ENCODE data around the gene GALP.
"Not testable (repeated sequence)": the region's sequence is repeated elsewhere in the genome, so short reads cannot be mapped to it uniquely, and the experiment has no call there.

GALP gene

DNA sequence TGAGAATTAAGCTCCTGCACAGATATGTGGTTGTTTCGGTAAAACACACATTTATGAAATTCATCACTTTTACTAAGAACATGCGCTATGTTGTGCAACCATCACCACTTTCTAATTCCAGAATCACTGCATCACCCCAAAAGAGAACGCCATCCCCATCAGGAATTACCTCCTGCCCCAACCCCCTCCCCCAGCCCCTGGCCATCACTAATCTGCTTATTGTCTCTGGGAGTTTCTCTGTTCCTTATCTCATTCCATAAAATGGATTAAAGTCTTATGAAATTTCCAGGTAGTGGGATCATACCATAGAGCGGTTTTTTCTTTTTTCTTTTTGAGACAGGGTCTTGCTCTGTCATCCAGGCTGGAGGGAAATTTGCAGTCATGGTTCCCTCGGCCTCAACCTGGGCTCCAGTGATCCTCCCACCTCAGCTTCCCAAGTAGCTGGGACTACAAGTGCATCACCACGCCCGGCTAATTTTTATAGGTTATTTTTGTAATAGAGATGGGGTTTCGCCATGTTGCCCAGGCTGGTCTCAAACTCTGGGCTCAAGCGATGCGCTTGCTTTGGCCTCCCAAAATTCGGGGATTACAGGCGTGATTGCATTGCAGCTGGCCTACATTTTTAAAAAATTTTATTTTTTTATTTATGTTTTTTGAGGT is 18.3 kb downstream of the GALP start:
- DNase-seq: no peak

DNA sequence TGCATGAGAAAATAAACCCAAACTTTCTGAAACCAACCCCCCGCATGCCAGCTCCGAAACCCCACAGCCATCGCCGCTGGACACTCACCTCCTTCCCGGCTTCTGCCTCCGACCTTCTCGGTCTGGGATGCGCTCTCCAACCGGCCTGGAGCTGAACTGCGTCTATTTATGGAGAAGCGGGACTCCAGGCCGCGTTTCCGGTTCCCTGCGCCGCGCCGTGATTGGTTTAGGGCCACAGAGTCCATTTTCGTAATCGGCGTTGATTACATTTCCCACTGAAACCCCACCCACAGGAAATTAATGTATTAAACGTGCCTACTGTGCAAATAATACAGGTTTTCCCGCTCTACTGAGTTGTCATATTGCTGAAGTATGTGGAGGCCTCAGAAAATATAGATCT is 21.8 kb downstream of the GALP start, which contains the start of gene ZSCAN5B:
Gene ZSCAN5B (minus strand): TSS at position 138 of the 400 bp plus-strand sequence. CDS start 4,731 bp downstream, outside the sequence.
- DNase-seq: not testable (repeated sequence)

DNA sequence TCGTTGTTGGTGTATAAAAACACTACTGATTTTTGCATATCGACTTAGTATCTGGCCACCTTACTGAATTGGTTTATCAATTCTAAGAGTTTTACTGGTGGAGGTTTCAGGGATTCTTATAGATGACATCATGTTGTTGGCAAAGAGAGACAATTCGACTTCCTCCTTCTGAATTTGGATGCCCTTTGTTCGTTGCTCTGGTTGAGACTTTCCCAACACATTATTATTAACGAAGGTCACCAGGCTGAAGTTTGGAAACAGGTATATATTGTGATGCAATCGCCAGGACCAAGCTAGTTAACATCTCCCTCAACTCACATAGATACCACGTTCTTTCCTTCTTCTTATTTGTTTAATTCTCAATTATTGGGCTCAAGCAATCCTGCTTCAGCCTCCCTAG is 23.9 kb downstream of the GALP start:
- no peak for DNase-seq

DNA sequence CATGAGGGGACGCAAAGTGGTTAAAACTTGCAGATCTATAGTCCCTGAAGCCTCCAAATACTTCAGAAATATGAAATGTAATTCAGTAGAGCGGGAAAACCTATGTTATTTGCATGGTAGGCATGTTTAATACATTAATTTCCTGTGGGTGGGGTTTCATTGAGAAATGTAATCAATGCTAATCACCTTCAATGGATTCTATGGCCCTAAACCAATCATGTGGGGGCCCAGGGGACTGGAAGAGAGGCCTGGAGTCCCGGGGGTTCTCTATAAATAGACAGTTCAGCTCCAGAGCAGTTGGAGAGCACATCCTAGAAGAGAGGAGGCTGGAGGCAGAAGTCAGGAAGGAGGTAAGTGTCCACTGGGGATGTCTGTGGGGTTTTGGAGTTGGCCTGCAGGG is 26.2 kb downstream of the GALP start, which contains the start of gene ZSCAN5C:
Gene ZSCAN5C (plus strand): TSS at position 301 of the 400 bp plus-strand sequence. CDS start 3,641 bp downstream, outside the sequence.
- DNase-seq: no peak

DNA sequence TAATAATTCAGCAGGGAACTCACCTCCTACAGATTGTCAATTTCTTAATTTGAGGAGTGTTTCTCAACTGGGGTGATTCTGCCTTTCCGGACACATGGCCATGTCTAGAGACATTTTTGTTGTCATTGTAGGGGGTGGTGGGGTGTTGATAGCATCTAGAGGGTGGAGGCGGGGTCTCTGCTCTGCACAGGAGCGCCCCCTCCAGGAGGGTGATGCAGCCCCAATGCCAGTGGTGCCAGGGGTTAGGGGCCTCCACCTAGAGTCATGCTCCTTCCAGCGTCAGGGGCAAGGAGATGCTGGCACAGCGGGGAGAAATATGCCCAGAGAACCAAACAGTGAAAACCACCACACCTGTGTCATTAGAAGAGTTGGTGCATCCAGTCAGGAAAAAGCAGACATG is 31.8 kb downstream of the GALP start:
- not testable (repeated sequence) for DNase-seq

DNA sequence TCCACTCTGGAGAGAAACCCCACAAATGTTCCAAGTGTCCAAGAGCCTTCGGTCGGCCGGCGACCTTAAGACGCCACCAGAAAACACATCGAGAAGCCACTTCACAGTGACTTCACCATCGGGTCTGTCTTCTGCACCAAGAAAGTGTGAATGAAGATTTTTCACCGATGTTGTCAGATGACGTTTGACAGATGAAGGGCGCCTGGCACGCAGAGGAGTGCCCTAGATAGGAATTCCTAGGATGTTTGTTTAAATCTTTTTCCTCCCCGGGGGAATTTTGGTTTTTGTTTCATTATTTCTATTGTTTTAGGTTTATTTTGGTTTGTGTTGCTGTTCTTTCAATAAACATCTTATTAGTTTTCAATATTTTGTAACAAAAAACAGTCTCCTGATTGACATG is 33.3 kb downstream of the GALP start:
- no peak for DNase-seq

DNA sequence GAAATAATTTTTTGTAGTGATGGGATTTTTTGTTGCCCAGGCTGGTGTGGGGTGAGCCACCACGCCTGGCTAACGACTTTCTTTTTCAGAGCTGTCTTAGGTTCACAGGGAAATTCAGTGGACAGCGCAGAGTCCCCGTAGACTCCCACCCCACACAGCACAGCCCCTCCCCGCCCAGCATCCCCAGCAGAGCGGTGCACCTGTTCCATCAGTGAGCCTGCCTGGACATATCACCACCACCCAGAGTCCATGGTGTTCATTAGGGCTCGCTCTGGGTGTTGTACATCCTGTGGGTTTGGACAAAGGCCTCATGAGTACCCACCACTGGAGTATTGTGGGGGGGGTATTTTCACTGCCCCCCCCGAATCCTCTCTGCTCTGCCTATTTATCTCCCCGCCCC is 34.2 kb downstream of the GALP start:
- not testable (repeated sequence) for DNase-seq

DNA sequence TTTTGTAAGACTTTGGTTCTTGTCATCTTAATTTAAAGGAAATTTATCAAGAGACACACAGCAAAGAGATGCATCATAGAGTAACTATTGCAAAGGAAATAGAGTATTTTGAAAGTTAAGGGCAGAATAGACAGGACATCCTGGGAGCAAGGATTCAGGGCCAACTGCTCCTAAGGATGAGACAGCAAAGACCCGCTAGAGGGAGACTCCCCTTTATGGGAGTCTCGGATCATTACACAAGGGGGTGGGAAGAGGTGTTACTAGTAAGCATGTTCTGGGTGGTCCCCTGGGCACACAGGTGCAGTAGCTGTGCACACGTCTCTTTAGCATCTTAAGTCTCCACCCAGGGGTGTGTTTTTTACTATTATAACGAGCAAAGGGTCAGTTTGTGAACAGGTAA is 35.9 kb downstream of the GALP start:
- no peak for DNase-seq

DNA sequence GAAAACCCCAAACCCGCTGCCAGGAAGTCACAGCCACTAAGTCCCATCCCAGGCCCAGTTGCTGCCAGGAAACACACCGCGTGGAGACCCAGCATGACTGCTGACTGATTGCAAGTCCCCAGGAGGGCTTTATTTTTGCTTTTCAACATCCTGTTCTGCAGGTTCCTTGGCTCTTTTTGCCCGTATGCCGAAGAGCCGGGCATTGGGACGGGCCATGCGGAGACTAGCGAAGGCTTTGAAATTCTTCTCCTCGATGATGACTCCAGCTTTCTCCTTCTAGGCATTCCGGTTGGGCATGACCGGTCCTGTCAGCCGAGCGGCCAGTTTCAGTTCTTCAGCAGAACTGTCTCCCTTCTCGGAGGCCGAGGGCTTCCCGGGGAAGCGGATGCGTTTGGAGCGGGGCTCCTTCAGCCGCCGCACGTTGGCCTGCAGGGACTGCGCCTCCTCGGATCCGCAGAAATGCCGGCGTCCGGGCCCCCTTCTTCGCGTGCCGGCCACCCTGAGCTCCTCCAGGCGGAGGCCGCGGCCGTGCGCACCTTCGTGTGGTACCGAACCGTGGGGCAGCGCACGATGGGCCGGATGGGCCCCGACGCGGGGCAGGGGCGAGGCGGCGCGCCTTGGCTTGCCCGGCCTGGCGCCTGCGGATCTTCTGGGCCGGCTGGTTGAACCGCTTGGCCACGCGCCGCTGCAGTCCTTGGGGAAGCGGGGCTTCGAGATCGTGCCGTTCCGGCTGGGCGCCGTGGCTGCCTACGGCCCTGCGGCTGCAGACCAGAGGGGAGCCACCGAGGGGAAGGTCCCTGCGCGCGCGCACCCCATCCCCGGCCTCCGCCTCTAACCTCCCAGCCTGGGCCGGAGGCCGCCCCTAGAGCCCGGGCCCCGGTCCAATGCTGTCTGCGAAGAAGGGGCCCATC is 41.5 kb downstream of the GALP start:
- DNase-seq: no peak

DNA sequence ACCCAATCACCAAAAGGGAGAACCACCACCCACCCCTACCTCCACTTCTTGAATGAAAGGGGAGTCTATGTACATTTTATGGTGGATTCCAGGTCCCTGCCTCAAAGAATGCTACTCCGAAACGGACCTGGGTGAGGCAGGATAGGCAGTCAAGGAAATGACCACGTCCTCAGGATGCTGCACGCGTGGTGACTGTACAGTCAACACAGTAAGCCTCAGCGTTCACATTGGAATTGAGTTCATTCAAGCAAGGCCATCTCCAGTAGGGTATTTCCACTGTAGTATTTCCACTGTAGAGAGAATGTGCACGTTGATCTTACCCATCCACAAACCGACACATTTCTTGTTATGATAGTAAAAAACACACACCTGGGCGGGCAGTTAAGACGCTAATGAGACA is 43.2 kb downstream of the GALP start:
- DNase-seq: no peak

DNA sequence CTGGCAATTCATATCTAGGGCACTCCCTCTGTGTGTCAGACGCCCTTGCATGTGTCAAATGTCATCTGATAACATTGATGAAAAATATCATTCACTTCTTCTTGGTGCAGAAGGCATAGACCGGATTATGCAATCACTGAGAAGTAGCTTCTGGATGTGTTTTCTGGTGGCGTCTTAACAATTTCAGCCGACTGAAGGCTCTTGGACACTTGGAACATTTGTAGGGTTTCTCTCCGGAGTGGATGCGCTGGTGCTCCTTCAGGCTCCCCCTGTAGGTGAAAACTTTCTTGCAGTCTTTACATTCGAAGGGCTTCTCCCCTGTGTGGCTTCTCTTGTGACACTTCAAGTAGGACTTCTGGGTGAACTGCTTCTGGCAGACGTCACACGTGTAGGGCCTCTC is 45.6 kb downstream of the GALP start:
- not testable (repeated sequence) for DNase-seq

DNA sequence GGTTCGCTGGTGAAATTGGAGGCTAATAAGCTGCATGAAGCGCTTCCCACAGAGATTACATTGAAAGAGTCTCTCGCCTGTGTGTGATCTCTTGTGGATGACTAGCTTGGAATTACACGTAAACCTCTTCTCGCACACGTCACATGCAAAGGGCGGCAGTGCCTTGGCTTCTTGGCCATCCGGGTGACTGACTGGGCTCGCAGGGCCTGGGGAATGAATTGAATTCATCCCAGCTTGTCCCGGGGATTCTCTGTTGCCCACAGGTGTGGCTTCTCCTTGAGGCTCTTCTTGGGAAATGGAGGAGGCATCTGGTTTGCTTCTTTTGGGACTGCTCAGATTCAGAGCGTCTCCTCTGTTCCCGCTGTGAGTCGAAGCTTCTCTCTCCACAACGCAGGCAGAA is 46.0 kb downstream of the GALP start:
- no peak for DNase-seq

DNA sequence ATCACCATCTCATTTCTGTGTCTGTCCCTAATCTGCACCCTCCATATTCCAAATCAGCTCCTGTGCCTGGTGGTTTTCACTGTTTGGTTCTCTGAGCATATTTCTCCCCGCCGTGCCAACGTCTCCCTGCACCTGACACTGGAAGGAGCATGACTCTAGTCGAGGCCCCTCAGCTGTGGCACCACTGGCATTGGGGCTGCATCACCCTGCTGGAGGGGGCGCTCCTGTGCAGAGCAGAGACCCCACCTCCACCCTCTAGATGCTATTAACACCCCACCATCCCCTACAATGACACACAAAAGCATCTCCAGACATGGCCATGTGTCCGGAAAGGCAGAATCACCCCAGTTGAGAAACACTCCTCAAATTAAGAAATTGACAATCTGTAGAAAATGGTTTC is 47.1 kb downstream of the GALP start:
- DNase-seq: no peak

DNA sequence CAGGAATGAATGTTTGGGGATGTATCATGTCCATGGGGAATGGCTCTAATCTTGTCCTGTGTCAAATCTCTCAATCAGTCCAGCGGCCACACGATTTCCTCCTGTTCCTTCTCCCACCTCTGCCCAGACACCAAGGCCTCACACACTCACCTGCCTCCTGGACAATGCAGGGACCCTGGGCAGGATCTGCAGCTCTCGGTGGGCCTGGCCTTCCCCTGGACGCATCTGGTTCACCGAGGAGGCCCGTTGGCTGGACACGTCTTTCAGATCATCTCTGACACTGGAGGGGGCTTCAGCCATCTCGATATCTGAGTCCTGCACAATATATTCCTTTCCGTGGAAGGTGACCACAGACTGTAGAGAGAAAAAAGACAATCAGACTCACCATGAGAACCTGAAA is 47.7 kb downstream of the GALP start:
- DNase-seq: no peak
